Measurements from ENCODE around the gene EYA2.

EYA2 gene

GRCh38 chr20:47088335-47088734, 193.7 kb downstream of the EYA2 start:
- Histone ChIP-seq H3K9me3 (ENCODE audit: insufficient read depth, low read depth, low read length) (no peaks in the 10 kb centered on the region), H3K9me2 (replicated peaks; ENCODE audit: low read depth, low read length) (no peaks in the 10 kb centered on the region), H3K4me2 (ENCODE audit: low read depth, low read length, poor library complexity, severe bottlenecking) (no peak overlapping the region), H3K4me3 (ENCODE audit: low read length, poor library complexity, severe bottlenecking) (no peak overlapping the region), H3K27me3 (ENCODE audit: insufficient read depth, low read length, poor library complexity, severe bottlenecking) (no peaks in the 10 kb centered on the region), H3K9ac (ENCODE audit: low read depth, low read length, poor library complexity, severe bottlenecking) (no peak overlapping the region), H4K20me1 (ENCODE audit: insufficient read depth, low read length, poor library complexity, severe bottlenecking) (no peaks in the 10 kb centered on the region), H3K36me3 (ENCODE audit: insufficient read depth, low read length) (no peaks in the 10 kb centered on the region), H2AFZ (ENCODE audit: low read length) (no peak overlapping the region), H3F3A (ENCODE audit: low read depth) (no peaks in the 10 kb centered on the region), H3K79me2 (ENCODE audit: insufficient read depth, low read length) (no peaks in the 10 kb centered on the region), H3K4me1 (ENCODE audit: insufficient read depth, low read length, poor library complexity, severe bottlenecking) (no peaks in the 10 kb centered on the region)
- TF ChIP-seq EZH2phosphoT487 (IDR thresholded peaks at IDR 0.05; ENCODE audit: borderline replicate concordance), result no peak
- no peak for TF ChIP-seq CTCF (conservative IDR thresholded peaks at IDR 0.05; ENCODE audit: low read length)

- Histone ChIP-seq H3K79me2 (ENCODE audit: insufficient read depth, low read length) (no peaks in the 10 kb centered on the region), H2AFZ (ENCODE audit: low read length) (no peak overlapping the region), H3K4me2 (ENCODE audit: low read depth, low read length, poor library complexity, severe bottlenecking) (no peak overlapping the region), H3K27me3 (ENCODE audit: insufficient read depth, low read length, poor library complexity, severe bottlenecking) (no peaks in the 10 kb centered on the region), H3K4me1 (ENCODE audit: insufficient read depth, low read length, poor library complexity, severe bottlenecking) (no peaks in the 10 kb centered on the region), H3K9me2 (replicated peaks; ENCODE audit: low read depth, low read length) (no peaks in the 10 kb centered on the region), H3F3A (ENCODE audit: low read depth) (no peaks in the 10 kb centered on the region), H4K20me1 (ENCODE audit: insufficient read depth, low read length, poor library complexity, severe bottlenecking) (no peaks in the 10 kb centered on the region), H3K9me3 (ENCODE audit: insufficient read depth, low read depth, low read length) (no peaks in the 10 kb centered on the region), H3K36me3 (ENCODE audit: insufficient read depth, low read length) (no peaks in the 10 kb centered on the region), H3K9ac (ENCODE audit: low read depth, low read length, poor library complexity, severe bottlenecking) (no peak overlapping the region), H3K4me3 (ENCODE audit: low read length, poor library complexity, severe bottlenecking) (no peak overlapping the region)
- no peak for TF ChIP-seq CTCF (conservative IDR thresholded peaks at IDR 0.05; ENCODE audit: low read length)
These were observed 194.5 kb downstream of the EYA2 start for GRCh38 chr20:47089151-47089550.

- H3K4me3 ChIP-seq (ENCODE audit: low read length, poor library complexity, severe bottlenecking), result no peak overlapping the region
- H3K79me2 ChIP-seq (ENCODE audit: insufficient read depth, low read length), result no peaks in the 10 kb centered on the region
- H3K27me3 ChIP-seq (ENCODE audit: insufficient read depth, low read length, poor library complexity, severe bottlenecking), result no peaks in the 10 kb centered on the region
- no peak overlapping the region for H3K9ac ChIP-seq (ENCODE audit: low read depth, low read length, poor library complexity, severe bottlenecking)
- no peaks in the 10 kb centered on the region for H3K9me2 ChIP-seq (replicated peaks; ENCODE audit: low read depth, low read length)
- no peaks in the 10 kb centered on the region for H3K9me3 ChIP-seq (ENCODE audit: insufficient read depth, low read depth, low read length)
- H3F3A ChIP-seq (ENCODE audit: low read depth), result no peaks in the 10 kb centered on the region
- H2AFZ ChIP-seq (ENCODE audit: low read length), result no peak overlapping the region
- no peak for TF ChIP-seq CTCF (conservative IDR thresholded peaks at IDR 0.05; ENCODE audit: low read length)
- no peak for TF ChIP-seq EZH2phosphoT487 (IDR thresholded peaks at IDR 0.05; ENCODE audit: borderline replicate concordance)
- H3K36me3 ChIP-seq (ENCODE audit: insufficient read depth, low read length), result no peaks in the 10 kb centered on the region
- no peak overlapping the region for H3K4me2 ChIP-seq (ENCODE audit: low read depth, low read length, poor library complexity, severe bottlenecking)
- no peaks in the 10 kb centered on the region for H4K20me1 ChIP-seq (ENCODE audit: insufficient read depth, low read length, poor library complexity, severe bottlenecking)
- H3K4me1 ChIP-seq (ENCODE audit: insufficient read depth, low read length, poor library complexity, severe bottlenecking), result no peaks in the 10 kb centered on the region
These were observed 196.2 kb downstream of the EYA2 start for GRCh38 chr20:47090835-47091234.

Measured in Loucy (cell line).